GM21576 (cell line): ENCODE results near the gene PCDHGC5.

Experiments
- ATAC-seq: cut with Tn5 transposase; IDR thresholded peaks from one replicate; pipeline ENCODE4 v1.9.1; 2021; ENCODE audit warnings: mild to moderate bottlenecking, moderate library complexity; ENCODE audit not compliant: unreplicated experiment

PCDHGC5 gene

DNA sequence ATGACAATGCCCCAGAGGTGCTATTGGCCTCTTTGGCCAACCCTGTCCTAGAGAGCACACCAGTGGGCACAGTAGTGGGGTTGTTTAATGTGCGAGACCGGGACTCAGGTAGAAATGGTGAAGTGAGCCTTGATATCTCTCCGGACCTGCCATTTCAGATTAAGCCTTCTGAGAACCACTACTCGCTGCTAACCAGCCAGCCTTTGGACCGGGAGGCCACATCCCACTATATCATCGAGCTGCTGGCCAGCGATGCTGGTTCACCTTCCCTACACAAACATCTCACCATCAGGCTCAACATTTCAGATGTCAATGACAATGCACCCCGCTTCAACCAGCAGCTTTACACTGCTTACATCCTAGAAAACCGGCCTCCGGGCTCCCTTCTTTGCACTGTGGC is 1.4 kb downstream of the PCDHGC5 start:
- no peak for ATAC-seq

- ATAC-seq: no peak
Measured at GRCh38 chr5:141490771-141491170, 1.9 kb downstream of the PCDHGC5 start.

DNA sequence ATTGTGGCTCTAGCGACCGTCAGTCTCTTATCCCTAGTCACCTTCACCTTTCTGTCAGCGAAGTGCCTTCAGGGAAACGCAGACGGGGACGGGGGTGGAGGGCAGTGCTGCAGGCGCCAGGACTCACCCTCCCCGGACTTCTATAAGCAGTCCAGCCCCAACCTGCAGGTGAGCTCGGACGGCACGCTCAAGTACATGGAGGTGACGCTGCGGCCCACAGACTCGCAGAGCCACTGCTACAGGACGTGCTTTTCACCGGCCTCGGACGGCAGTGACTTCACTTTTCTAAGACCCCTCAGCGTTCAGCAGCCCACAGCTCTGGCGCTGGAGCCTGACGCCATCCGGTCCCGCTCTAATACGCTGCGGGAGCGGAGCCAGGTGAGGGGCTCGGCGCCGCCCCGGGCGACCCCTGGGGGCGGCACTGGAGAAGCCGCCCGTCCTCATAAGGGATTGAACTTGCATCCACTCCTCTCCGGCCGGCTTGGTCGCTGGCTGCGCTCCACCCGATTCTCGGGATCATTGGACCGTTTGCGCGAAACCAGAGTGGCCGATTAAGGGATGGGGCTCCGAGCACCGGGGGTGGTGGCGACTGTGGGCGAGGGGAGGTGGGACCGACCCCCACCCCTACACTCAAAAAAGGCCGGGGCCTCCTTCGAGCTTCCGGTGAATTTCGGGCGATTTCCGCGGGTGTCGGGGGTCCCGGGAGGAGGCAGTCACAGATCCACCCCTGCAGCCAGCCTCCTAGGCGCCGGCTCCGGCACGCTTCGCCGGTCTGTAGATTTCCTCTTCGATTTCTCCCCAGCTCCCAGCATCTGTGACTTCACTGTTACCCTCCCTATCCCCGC is 2.7 kb downstream of the PCDHGC5 start:
- peak; percentile 22 for ATAC-seq

- peak; percentile 46 for ATAC-seq
Measured at GRCh38 chr5:141492168-141492885, 3.4 kb downstream of the PCDHGC5 start.

GRCh38 chr5:141493500-141494422 is 4.9 kb downstream of the PCDHGC5 start:
- no peak for ATAC-seq

DNA sequence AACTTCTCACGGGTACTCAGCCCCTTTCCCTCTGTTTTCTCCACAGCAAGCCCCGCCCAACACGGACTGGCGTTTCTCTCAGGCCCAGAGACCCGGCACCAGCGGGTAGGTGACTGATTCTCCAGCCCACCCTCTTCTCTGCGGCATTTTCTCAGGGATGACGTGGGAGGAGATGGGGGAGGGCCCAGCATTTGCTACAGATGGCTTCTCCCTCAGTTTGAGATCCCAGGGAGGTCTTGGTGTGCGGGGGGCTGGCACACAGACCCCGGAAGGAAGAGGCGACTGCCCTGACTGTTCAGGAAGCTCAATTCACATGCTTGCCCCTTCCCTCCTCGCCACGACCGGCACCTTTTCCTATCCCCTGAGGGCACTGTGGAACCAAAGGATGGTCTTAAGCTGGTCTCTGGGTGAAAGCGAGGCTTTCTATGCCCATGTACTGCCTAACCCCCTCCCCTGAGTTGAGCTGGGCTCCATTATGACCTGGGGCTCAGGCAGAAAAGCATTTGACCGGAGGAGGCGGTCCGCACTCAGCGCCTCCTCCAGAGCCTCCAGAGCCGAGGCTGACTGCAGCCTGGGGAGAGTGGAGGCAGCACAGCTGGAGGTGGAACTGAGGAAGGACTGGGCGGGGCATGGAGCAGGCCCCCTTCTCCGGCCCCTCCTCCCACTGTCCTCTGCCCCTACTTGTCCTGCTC is 6.0 kb downstream of the PCDHGC5 start:
- ATAC-seq: no peak

GRCh38 chr5:141495453-141495811 is 6.6 kb downstream of the PCDHGC5 start:
- ATAC-seq: no peak

- ATAC-seq: no peak
Measured at GRCh38 chr5:141496038-141496437, 7.2 kb downstream of the PCDHGC5 start.

DNA sequence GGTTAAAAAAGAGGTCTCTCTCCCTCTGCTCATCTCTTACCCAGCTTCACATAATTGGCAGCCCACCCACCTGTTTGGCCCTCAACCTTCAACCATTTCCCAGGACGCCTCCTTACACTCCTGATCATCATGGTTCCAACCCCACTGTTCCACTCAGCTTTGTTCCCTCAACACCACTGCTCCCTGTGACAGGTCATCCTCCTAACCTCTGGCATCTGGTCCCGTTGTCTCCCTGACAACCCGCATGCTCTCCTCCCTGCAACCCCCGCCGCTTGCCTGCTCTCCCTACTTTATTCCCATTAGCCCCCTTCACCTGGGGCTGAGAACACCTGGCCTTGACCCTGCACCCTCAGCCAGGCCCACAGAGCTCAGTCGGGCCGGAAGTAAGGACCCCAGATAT is 12.9 kb downstream of the PCDHGC5 start:
- ATAC-seq: no peak

DNA sequence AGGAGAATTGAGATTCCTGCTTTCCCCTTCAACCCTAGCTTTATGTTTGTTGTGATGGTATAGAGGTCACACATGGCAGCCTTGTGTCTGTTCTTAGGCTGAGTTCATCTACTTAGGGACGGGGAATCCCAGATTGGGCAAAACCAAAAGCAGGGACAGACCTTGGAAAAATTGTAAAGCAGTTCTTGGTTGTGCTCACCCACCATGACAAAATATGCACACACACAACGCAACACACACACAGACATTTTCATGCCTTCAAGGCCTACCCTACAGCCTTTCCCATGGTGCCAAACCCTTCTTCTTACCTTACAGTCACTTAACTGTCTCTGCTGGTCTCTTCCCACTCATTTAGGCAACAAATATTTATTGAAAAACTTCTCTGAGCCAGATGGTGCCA is 14.8 kb downstream of the PCDHGC5 start:
- ATAC-seq: no peak

- no peak for ATAC-seq
Measured at GRCh38 chr5:141504216-141504615, 15.3 kb downstream of the PCDHGC5 start.

DNA sequence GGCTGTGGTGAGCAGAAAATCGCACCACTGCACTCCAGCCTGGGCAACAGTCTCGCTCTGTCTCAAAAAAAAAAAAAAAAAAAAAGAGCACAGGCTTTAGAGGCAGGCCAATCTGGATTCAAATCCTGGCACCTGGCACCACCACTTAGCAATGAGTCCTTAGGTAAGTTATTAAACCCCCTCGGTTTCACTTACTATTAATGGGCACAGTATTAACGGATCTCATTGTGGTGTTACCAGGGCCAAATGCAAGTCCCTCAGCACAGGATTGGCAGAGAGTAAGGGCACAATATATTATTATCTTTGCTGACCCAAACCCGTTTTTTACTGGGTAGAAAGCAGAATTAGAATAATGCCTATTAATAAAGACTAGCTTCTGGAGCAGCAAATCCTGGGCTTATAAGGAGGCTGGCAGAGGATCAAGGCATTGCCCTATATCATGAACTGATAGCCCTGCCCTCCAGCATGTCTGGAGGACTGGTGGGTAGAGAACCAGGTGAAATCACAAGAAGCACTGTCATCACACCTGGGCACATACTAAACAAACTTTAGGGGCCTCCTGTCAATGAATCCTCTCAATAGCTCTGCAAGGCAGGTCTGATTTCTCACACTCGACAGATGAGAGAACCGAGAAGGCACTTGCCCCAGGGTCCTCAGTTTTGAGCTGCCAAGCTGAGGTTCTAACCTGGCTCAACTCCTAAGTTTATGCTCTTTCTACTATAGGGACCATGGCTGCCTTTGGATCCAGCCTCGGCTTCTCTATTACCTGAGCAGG is 17.7 kb downstream of the PCDHGC5 start:
- ATAC-seq: no peak

GRCh38 chr5:141507387-141508091 is 18.7 kb downstream of the PCDHGC5 start:
- ATAC-seq: peak; percentile 32

DNA sequence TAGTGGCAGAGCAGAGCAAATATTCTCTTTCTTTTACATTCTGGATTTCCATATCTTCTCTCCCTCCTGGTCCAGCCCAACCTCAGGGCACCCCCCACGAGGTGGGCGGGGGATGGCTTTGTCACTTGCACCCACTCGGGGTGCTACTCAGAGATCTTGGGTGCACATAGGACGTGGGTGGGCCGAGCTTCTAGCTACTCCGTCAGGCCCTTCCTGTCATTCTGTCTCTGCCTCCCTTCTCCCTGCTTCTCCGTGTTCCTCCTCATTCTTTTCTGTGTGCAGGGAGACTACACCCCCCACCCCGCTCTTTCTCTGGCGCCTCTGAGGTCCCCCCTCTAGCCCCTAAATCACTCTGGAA is 19.5 kb downstream of the PCDHGC5 start:
- no peak for ATAC-seq

GRCh38 chr5:141508798-141509611 is 20.1 kb downstream of the PCDHGC5 start:
- ATAC-seq: no peak

- no peak for ATAC-seq
Measured at GRCh38 chr5:141510160-141510559, 21.3 kb downstream of the PCDHGC5 start.

GRCh38 chr5:141510850-141511601 is 22.1 kb downstream of the PCDHGC5 start:
- peak; percentile 27 for ATAC-seq
